HUES64 (cell line): Measurements from ENCODE around the gene CFAP45.

Source experiments
- H3K27ac ChIP-seq: 2 replicates; pipeline ENCODE4 v1.7.0; 2013; ENCODE audit warnings: low read depth, low read length, inconsistent platforms
- H3K27me3 ChIP-seq: 2 replicates; pipeline ENCODE4 v1.6.1; 2013; ENCODE audit warnings: mild to moderate bottlenecking, low read length; ENCODE audit not compliant: insufficient read depth
- H3K36me3 ChIP-seq: 2 replicates; pipeline ENCODE4 v1.6.1; 2013; ENCODE audit warnings: mild to moderate bottlenecking, low read length; ENCODE audit not compliant: insufficient read depth
- H3K4me1 ChIP-seq: 2 replicates; pipeline ENCODE4 v1.6.1; 2013; ENCODE audit warnings: mild to moderate bottlenecking, low read length, moderate library complexity; ENCODE audit not compliant: insufficient read depth
- H3K4me3 ChIP-seq: 2 replicates; pipeline ENCODE4 v1.5.1; 2013; ENCODE audit warnings: mild to moderate bottlenecking, low read length, moderate library complexity
- H3K9ac ChIP-seq: 2 replicates; pipeline ENCODE4 v1.6.1; 2013; ENCODE audit warnings: mild to moderate bottlenecking, low read depth, low read length
- H3K9me3 ChIP-seq: 2 replicates; pipeline ENCODE4 v1.6.1; 2013; ENCODE audit warnings: low read depth, low read length; ENCODE audit not compliant: insufficient read depth
- WGBS: fragments of 150-250, 120-280 bp; methylation state at CpG from one replicate; pipeline ENCODE4 v1.1.7; 2013; ENCODE audit warnings: missing lambda C conversion rate; 5-methylcytosine and 5-hydroxymethylcytosine counted together

CFAP45 gene

GRCh38 chr1:159867664-159868026, 32.3 kb downstream of the CFAP45 start:
- H3K4me1 ChIP-seq, result no peaks in the 10 kb centered on the region; the same call in 1 of the 2 replicates
- no peak overlapping the region for H3K4me3 ChIP-seq
- no peaks in the 10 kb centered on the region for H3K9me3 ChIP-seq
- H3K27me3 ChIP-seq, result no peaks in the 10 kb centered on the region
- no peak overlapping the region for H3K9ac ChIP-seq
- H3K36me3 ChIP-seq, result no peaks in the 10 kb centered on the region
- no peak overlapping the region for H3K27ac ChIP-seq
- 72% methylated on average over 9 of the region's 9 CpGs for WGBS

GRCh38 chr1:159866905-159867663, 32.9 kb downstream of the CFAP45 start:
- Histone ChIP-seq H3K27me3 (no peaks in the 10 kb centered on the region), H3K27ac (no peak overlapping the region), H3K36me3 (no peaks in the 10 kb centered on the region), H3K4me1 (no peaks in the 10 kb centered on the region; the same call in 1 of the 2 replicates), H3K9me3 (no peaks in the 10 kb centered on the region), H3K4me3 (no peak overlapping the region), H3K9ac (no peak overlapping the region)
- WGBS, result 89% methylated on average over 14 of the region's 14 CpGs

GRCh38 chr1:159866066-159866465, 33.9 kb downstream of the CFAP45 start:
- H3K9ac ChIP-seq, result no peak overlapping the region
- H3K4me1 ChIP-seq, result no peaks in the 10 kb centered on the region; the same call in 1 of the 2 replicates
- H3K27ac ChIP-seq, result no peak overlapping the region
- 68% methylated on average over 1 of the region's 1 CpG for WGBS
- no peaks in the 10 kb centered on the region for H3K36me3 ChIP-seq
- H3K4me3 ChIP-seq, result no peak overlapping the region
- no peaks in the 10 kb centered on the region for H3K27me3 ChIP-seq
- no peaks in the 10 kb centered on the region for H3K9me3 ChIP-seq

GRCh38 chr1:159864262-159864661, 35.7 kb downstream of the CFAP45 start:
- WGBS, result 94% methylated on average over 2 of the region's 2 CpGs
- Histone ChIP-seq H3K27me3 (no peaks in the 10 kb centered on the region), H3K9ac (no peak overlapping the region), H3K9me3 (no peaks in the 10 kb centered on the region), H3K4me1 (no peaks in the 10 kb centered on the region; the same call in 1 of the 2 replicates), H3K36me3 (no peaks in the 10 kb centered on the region), H3K27ac (no peak overlapping the region), H3K4me3 (no peak overlapping the region)

- Histone ChIP-seq H3K27ac (no peak within 1 kb of the TSS), H3K4me1 (no peaks in the 10 kb centered on the region; the same call in 1 of the 2 replicates), H3K36me3 (no peaks in the 10 kb centered on the region), H3K4me3 (no peak within 1 kb of the TSS), H3K9ac (no peak within 1 kb of the TSS), H3K27me3 (no peaks in the 10 kb centered on the region), H3K9me3 (no peaks in the 10 kb centered on the region)
- 85% methylated on average over 4 of the region's 4 CpGs for WGBS
These were observed 37.4 kb downstream of the CFAP45 start, which contains the start of gene VSIG8 for GRCh38 chr1:159862557-159862956. Gene VSIG8, minus strand, starts transcription at chr1:159862657. Its CDS starts 136 bp downstream, at chr1:159862521.

GRCh38 chr1:159862031-159862430, 37.9 kb downstream of the CFAP45 start:
- Histone ChIP-seq H3K9me3 (no peaks in the 10 kb centered on the region), H3K36me3 (no peaks in the 10 kb centered on the region), H3K27me3 (0 out of 2 replicates have a peak, but pooled peaks cover under 1% of the 10 kb centered on the region), H3K9ac (no peak overlapping the region), H3K4me1 (no peaks in the 10 kb centered on the region; the same call in 1 of the 2 replicates), H3K27ac (no peak overlapping the region), H3K4me3 (no peak overlapping the region)
- WGBS, result 73% methylated on average over 5 of the region's 5 CpGs

- H3K4me1 ChIP-seq, result no peaks in the 10 kb centered on the region; the same call in 1 of the 2 replicates
- no peaks in the 10 kb centered on the region for H3K9me3 ChIP-seq
- no peaks in the 10 kb centered on the region for H3K36me3 ChIP-seq
- no peak overlapping the region for H3K4me3 ChIP-seq
- peaks cover 8% of the 10 kb centered on the region for H3K27me3 ChIP-seq
- H3K27ac ChIP-seq, result no peak overlapping the region
- H3K9ac ChIP-seq, result no peak overlapping the region
- WGBS, result 73% methylated on average over 8 of the region's 8 CpGs
These were observed 38.7 kb downstream of the CFAP45 start for GRCh38 chr1:159861218-159861617.

- Histone ChIP-seq H3K36me3 (no peaks in the 10 kb centered on the region), H3K27me3 (peaks cover 16% of the 10 kb centered on the region), H3K4me1 (no peaks in the 10 kb centered on the region), H3K9me3 (no peaks in the 10 kb centered on the region), H3K9ac (no peak overlapping the region), H3K27ac (no peak overlapping the region), H3K4me3 (no peak overlapping the region)
- WGBS, result 76% methylated on average over 3 of the region's 3 CpGs
These were observed 39.5 kb downstream of the CFAP45 start for GRCh38 chr1:159860456-159860855.

- Histone ChIP-seq H3K9me3 (no peaks in the 10 kb centered on the region), H3K36me3 (no peaks in the 10 kb centered on the region), H3K4me1 (no peaks in the 10 kb centered on the region), H3K4me3 (no peak overlapping the region), H3K27me3 (peaks cover 22% of the 10 kb centered on the region), H3K27ac (no peak overlapping the region), H3K9ac (no peak overlapping the region)
- WGBS, result 91% methylated on average over 7 of the region's 7 CpGs
These were observed 40.1 kb downstream of the CFAP45 start for GRCh38 chr1:159859767-159860322.

- H3K9me3 ChIP-seq, result no peaks in the 10 kb centered on the region
- no peak overlapping the region for H3K9ac ChIP-seq
- H3K36me3 ChIP-seq, result no peaks in the 10 kb centered on the region
- H3K27ac ChIP-seq, result no peak overlapping the region
- H3K27me3 ChIP-seq, result peaks cover 41% of the 10 kb centered on the region
- peaks cover 5% of the 10 kb centered on the region; the same call in 1 of the 2 replicates for H3K4me1 ChIP-seq
- no peak overlapping the region for H3K4me3 ChIP-seq
- 90% methylated on average over 6 of the region's 6 CpGs for WGBS
These were observed 42.1 kb downstream of the CFAP45 start for GRCh38 chr1:159857889-159858288.

GRCh38 chr1:159856576-159856975, 43.4 kb downstream of the CFAP45 start:
- Histone ChIP-seq H3K36me3 (no peaks in the 10 kb centered on the region), H3K27me3 (peaks cover 48% of the 10 kb centered on the region), H3K9ac (no peak overlapping the region), H3K9me3 (no peaks in the 10 kb centered on the region), H3K27ac (no peak overlapping the region), H3K4me3 (no peak overlapping the region), H3K4me1 (peaks cover 5% of the 10 kb centered on the region; the same call in 1 of the 2 replicates)
- WGBS, result 100% methylated on average over 1 of the region's 1 CpG
